Inflammatory macrophage treated with lipopolysaccharide for 1 hour (primary cell): ENCODE results near the gene FTO.
A peak's percentile ranks its signal among the peaks of the same experiment; 100 is the strongest.
"Not testable (repeated sequence)": the region's sequence is repeated elsewhere in the genome, so short reads cannot be mapped to it uniquely, and the experiment has no call there.

ENCODE experiments used
- DNase-seq, 2 donors: peaks; one replicate each; pipeline ENCODE4 v3.0.0-alpha.2; 2020 to 2022

Gene FTO

GRCh38 chr16:53832896-53833544 is 129.1 kb downstream of the FTO start:
- DNase-seq, result peak; percentile 51 to 53

- no peak for DNase-seq
Measured at GRCh38 chr16:53836142-53836541, 132.2 kb downstream of the FTO start.

GRCh38 chr16:53836680-53837079 is 132.7 kb downstream of the FTO start:
- DNase-seq, result no peak

GRCh38 chr16:53837426-53837825 is 133.5 kb downstream of the FTO start:
- no peak for DNase-seq

GRCh38 chr16:53839150-53839549 is 135.2 kb downstream of the FTO start:
- DNase-seq, result no peak

GRCh38 chr16:53840456-53840855 is 136.5 kb downstream of the FTO start:
- no peak for DNase-seq

- DNase-seq, result no peak
Measured at GRCh38 chr16:53841884-53842283, 137.9 kb downstream of the FTO start.

- DNase-seq, result no peak
Measured at GRCh38 chr16:53843084-53843483, 139.1 kb downstream of the FTO start.

GRCh38 chr16:53844804-53845203 is 140.8 kb downstream of the FTO start:
- DNase-seq, result no peak

GRCh38 chr16:53846549-53846948 is 142.6 kb downstream of the FTO start:
- not testable (repeated sequence) for DNase-seq

- DNase-seq, result peak; percentile 10 to 12
Measured at GRCh38 chr16:53846971-53847370, 143.0 kb downstream of the FTO start.

GRCh38 chr16:53848277-53848942 is 144.5 kb downstream of the FTO start:
- DNase-seq, result no peak

GRCh38 chr16:53848950-53849349 is 145.0 kb downstream of the FTO start:
- no peak for DNase-seq

- no peak for DNase-seq
Measured at GRCh38 chr16:53849585-53849984, 145.6 kb downstream of the FTO start.

GRCh38 chr16:53849994-53850393 is 146.0 kb downstream of the FTO start:
- DNase-seq, result no peak

GRCh38 chr16:53852678-53853077 is 148.7 kb downstream of the FTO start:
- no peak for DNase-seq

GRCh38 chr16:53855056-53855455 is 151.1 kb downstream of the FTO start:
- DNase-seq, result no peak

- DNase-seq, result no peak
Measured at GRCh38 chr16:53855511-53855910, 151.6 kb downstream of the FTO start.

GRCh38 chr16:53859995-53860540 is 156.1 kb downstream of the FTO start:
- no peak for DNase-seq

GRCh38 chr16:53863861-53864260 is 159.9 kb downstream of the FTO start:
- DNase-seq, result no peak

- peak; percentile 18 to 43 for DNase-seq
Measured at GRCh38 chr16:53864819-53865493, 161.0 kb downstream of the FTO start.

GRCh38 chr16:53865494-53865863 is 161.5 kb downstream of the FTO start:
- peak; percentile 29 to 44 for DNase-seq

GRCh38 chr16:53866520-53866919 is 162.6 kb downstream of the FTO start:
- no peak for DNase-seq

GRCh38 chr16:53870831-53871230 is 166.9 kb downstream of the FTO start:
- no peak for DNase-seq
